H9 (cell line): ENCODE measurements around the gene CDKAL1. TPM values are rescaled to one million over a fixed set of nuclear protein-coding genes. Genes with fewer than 3 reads are reported as not detected.

ENCODE experiments used
- DNase-seq: peaks from one replicate; pipeline ENCODE4 v3.0.0-alpha.2; 2017
- H2AFZ ChIP-seq: one replicate; pipeline ENCODE4 v1.6.1; 2013; ENCODE audit warnings: mild to moderate bottlenecking, low read length, control low read depth, moderate library complexity
- H2AK5ac ChIP-seq: 2 replicates; pipeline ENCODE4 v1.6.1; 2013; ENCODE audit warnings: low read length, control low read depth, mixed read lengths; ENCODE audit not compliant: insufficient read length
- H2BK120ac ChIP-seq: one replicate; pipeline ENCODE4 v1.6.1; 2013; ENCODE audit warnings: low read depth, mild to moderate bottlenecking, low read length, control low read depth, inconsistent platforms; ENCODE audit not compliant: poor library complexity, severe bottlenecking
- H2BK12ac ChIP-seq: 2 replicates; pipeline ENCODE4 v1.6.1; 2013; ENCODE audit warnings: low read length, control low read depth, mixed read lengths, low read depth; ENCODE audit not compliant: insufficient read length
- H2BK15ac ChIP-seq: 2 replicates; pipeline ENCODE4 v1.6.1; 2013; ENCODE audit warnings: low read depth, low read length, control low read depth
- H2BK20ac ChIP-seq: one replicate; pipeline ENCODE4 v1.6.1; 2013; ENCODE audit warnings: low read depth, mild to moderate bottlenecking, low read length, control low read depth, inconsistent platforms; ENCODE audit not compliant: poor library complexity, severe bottlenecking
- H2BK5ac ChIP-seq: 2 replicates; pipeline ENCODE4 v1.6.1; 2013; ENCODE audit warnings: low read length, control low read depth, mixed read lengths; ENCODE audit not compliant: insufficient read length
- H3K14ac ChIP-seq: 2 replicates; pipeline ENCODE4 v1.6.1; 2013; ENCODE audit warnings: low read length, control low read depth; ENCODE audit not compliant: insufficient read depth
- H3K18ac ChIP-seq: 2 replicates; pipeline ENCODE4 v1.6.1; 2013; ENCODE audit warnings: low read depth, mild to moderate bottlenecking, mixed read lengths, low read length, control low read depth; ENCODE audit not compliant: insufficient read length
- H3K23ac ChIP-seq: 2 replicates; pipeline ENCODE4 v1.6.1; 2013; ENCODE audit warnings: low read length, control low read depth, mixed read lengths, low read depth; ENCODE audit not compliant: insufficient read length
- H3K23me2 ChIP-seq: 2 replicates; pipeline ENCODE4 v1.6.1; 2013; ENCODE audit warnings: low read depth, mild to moderate bottlenecking, mixed read lengths, low read length, control low read depth; ENCODE audit not compliant: insufficient read length, poor library complexity, severe bottlenecking
- H3K27ac ChIP-seq: 2 replicates; pipeline ENCODE4 v1.5.1; 2013; ENCODE audit warnings: low read length, control low read depth, mixed read lengths, low read depth; ENCODE audit not compliant: insufficient read length
- H3K27me3 ChIP-seq: 2 replicates; pipeline ENCODE4 v1.6.1; 2013; ENCODE audit warnings: low read length, control low read depth, inconsistent platforms; ENCODE audit not compliant: insufficient read depth
- H3K4ac ChIP-seq: 2 replicates; pipeline ENCODE4 v1.6.1; 2013; ENCODE audit warnings: low read depth, mild to moderate bottlenecking, control low read depth, inconsistent platforms, low read length, moderate library complexity
- H3K4me1 ChIP-seq: 2 replicates; pipeline ENCODE4 v1.6.1; 2013; ENCODE audit warnings: low read length, control low read depth, inconsistent platforms; ENCODE audit not compliant: insufficient read depth
- H3K4me2 ChIP-seq: 2 replicates; pipeline ENCODE4 v1.6.1; 2013; ENCODE audit warnings: low read length, control low read depth, mixed read lengths; ENCODE audit not compliant: insufficient read length, insufficient read depth
- H3K56ac ChIP-seq: 2 replicates; pipeline ENCODE4 v1.6.1; 2013; ENCODE audit warnings: low read depth, mild to moderate bottlenecking, mixed read lengths, low read length, control low read depth; ENCODE audit not compliant: insufficient read length
- H3K79me1 ChIP-seq: 2 replicates; pipeline ENCODE4 v1.6.1; 2013; ENCODE audit warnings: low read depth, mild to moderate bottlenecking, moderate library complexity, low read length, control low read depth, inconsistent platforms; ENCODE audit not compliant: insufficient read depth, poor library complexity, severe bottlenecking
- H3K79me2 ChIP-seq: 2 replicates; pipeline ENCODE4 v1.6.1; 2013; ENCODE audit warnings: low read length, control low read depth, inconsistent platforms; ENCODE audit not compliant: insufficient read depth
- H3K9ac ChIP-seq: 2 replicates; pipeline ENCODE4 v1.6.1; 2013; ENCODE audit warnings: low read length, control low read depth, mixed read lengths; ENCODE audit not compliant: insufficient read length; ENCODE audit errors: extremely low read depth
- H3K9me3 ChIP-seq: one replicate; pipeline ENCODE4 v1.6.1; 2013; ENCODE audit warnings: low read depth, low read length, inconsistent platforms; ENCODE audit not compliant: control insufficient read depth
- H3T11ph ChIP-seq: one replicate; pipeline ENCODE4 v1.6.1; 2013; ENCODE audit warnings: mild to moderate bottlenecking, low read length, control low read depth, inconsistent platforms
- H4K20me1 ChIP-seq: one replicate; pipeline ENCODE4 v1.6.1; 2013; ENCODE audit not compliant: control insufficient read depth, insufficient read length, insufficient read depth
- H4K5ac ChIP-seq: 2 replicates; pipeline ENCODE4 v1.6.1; 2013; ENCODE audit warnings: low read depth, mild to moderate bottlenecking, mixed read lengths, low read length, control low read depth; ENCODE audit not compliant: insufficient read length
- H4K8ac ChIP-seq: replicated peaks from 2 replicates; pipeline ENCODE4 v1.6.1; 2013; ENCODE audit warnings: low read length, control low read depth, mixed read lengths, low read depth; ENCODE audit not compliant: insufficient read length
- H4K91ac ChIP-seq: 2 replicates; pipeline ENCODE4 v1.6.1; 2013; ENCODE audit warnings: low read depth, mild to moderate bottlenecking, moderate library complexity, mixed read lengths, low read length, control low read depth; ENCODE audit not compliant: insufficient read length
- H3K27ac Mint-ChIP-seq, 3 experiments: 2 replicates in 2 of 3; 3 replicates in 1 of 3; pipeline ENCODE4 v1.8.0; 2020 to 2021; ENCODE audit warnings: mixed read lengths in 3 of 3, mild to moderate bottlenecking in 1 of 3, moderate library complexity in 1 of 3
- H3K27me3 Mint-ChIP-seq: 2 replicates; pipeline ENCODE4 v1.8.0; 2021; ENCODE audit warnings: low read depth, mild to moderate bottlenecking, moderate library complexity, mixed read lengths
- H3K36me3 Mint-ChIP-seq, 3 experiments: 2 replicates in 2 of 3; 3 replicates in 1 of 3; pipeline ENCODE4 v1.8.0; 2020 to 2021; ENCODE audit warnings: low read depth in 3 of 3, mixed read lengths in 3 of 3; ENCODE audit not compliant: insufficient read depth in 1 of 3
- H3K4me1 Mint-ChIP-seq, 2 experiments: 2 replicates each; pipeline ENCODE4 v1.8.0; 2020; ENCODE audit warnings: mixed read lengths in 2 of 2
- H3K4me3 Mint-ChIP-seq, 2 experiments: 2 replicates in 1 of 2; 3 replicates in 1 of 2; pipeline ENCODE4 v1.8.0; 2020 to 2021; ENCODE audit warnings: mild to moderate bottlenecking in 2 of 2, mixed read lengths in 2 of 2, moderate library complexity in 1 of 2
- H3K9me3 Mint-ChIP-seq, 2 experiments: 2 replicates in 1 of 2; 3 replicates in 1 of 2; pipeline ENCODE4 v1.8.0; 2020; ENCODE audit warnings: mild to moderate bottlenecking in 2 of 2, mixed read lengths in 2 of 2, moderate library complexity in 1 of 2
- WGBS: extraction: QIAGEN DNeasy Blood & Tissue Kit; methylation state at CpG from one replicate; pipeline ENCODE4 v1.1.7; 2013; ENCODE audit warnings: missing lambda C conversion rate, low lambda C conversion rate, mixed read lengths; ENCODE audit not compliant: insufficient read length; ENCODE audit errors: extremely low coverage; 5-methylcytosine and 5-hydroxymethylcytosine counted together
- total RNA-seq: library from RNA; stranded (reverse); gene quantifications from 2 replicates; pipeline ENCODE4 v1.2.1, GENCODE V29; 2021
- TF ChIP-seq, protein P1 (sequence below): fragments of 200-600 bp; sonication (generic); conservative IDR thresholded peaks from 3 replicates; pipeline ENCODE4 v1.8.0; 2021; ENCODE audit warnings: antibody characterized with exemption, mild to moderate bottlenecking

The CDKAL1 gene
- total RNA-seq, 1 experiment from 2014 or later = 23.0 TPM

GRCh38 chr6:21259660-21260059, 725.4 kb downstream of the CDKAL1 start:
- Histone ChIP-seq H3K18ac (no peak overlapping the region), H3K79me1 (no peaks in the 10 kb centered on the region), H2BK15ac (no peak overlapping the region), H3K56ac (no peak overlapping the region), H2BK5ac (no peak overlapping the region), H4K91ac (no peak overlapping the region), H2BK20ac (no peak overlapping the region), H2BK120ac (no peak overlapping the region), H3K4me1 (no peaks in the 10 kb centered on the region; the same call in 1 of the 2 replicates), H2AFZ (no peak overlapping the region), H3K27ac (no peak overlapping the region), H3K23me2 (no peaks in the 10 kb centered on the region), H4K5ac (no peak overlapping the region), H3K23ac (no peak overlapping the region), H2BK12ac (no peak overlapping the region), H3K27me3 (no peaks in the 10 kb centered on the region), H3K9ac (no peak overlapping the region), H3K4ac (no peak overlapping the region), H3T11ph (no peak overlapping the region), H3K79me2 (no peaks in the 10 kb centered on the region), H4K8ac (no peak overlapping the region), H3K14ac (no peak overlapping the region), H4K20me1 (no peaks in the 10 kb centered on the region), H3K9me3 (no peaks in the 10 kb centered on the region), H2AK5ac (no peak overlapping the region), H3K4me2 (no peak overlapping the region)
- TF ChIP-seq, protein P1, sequence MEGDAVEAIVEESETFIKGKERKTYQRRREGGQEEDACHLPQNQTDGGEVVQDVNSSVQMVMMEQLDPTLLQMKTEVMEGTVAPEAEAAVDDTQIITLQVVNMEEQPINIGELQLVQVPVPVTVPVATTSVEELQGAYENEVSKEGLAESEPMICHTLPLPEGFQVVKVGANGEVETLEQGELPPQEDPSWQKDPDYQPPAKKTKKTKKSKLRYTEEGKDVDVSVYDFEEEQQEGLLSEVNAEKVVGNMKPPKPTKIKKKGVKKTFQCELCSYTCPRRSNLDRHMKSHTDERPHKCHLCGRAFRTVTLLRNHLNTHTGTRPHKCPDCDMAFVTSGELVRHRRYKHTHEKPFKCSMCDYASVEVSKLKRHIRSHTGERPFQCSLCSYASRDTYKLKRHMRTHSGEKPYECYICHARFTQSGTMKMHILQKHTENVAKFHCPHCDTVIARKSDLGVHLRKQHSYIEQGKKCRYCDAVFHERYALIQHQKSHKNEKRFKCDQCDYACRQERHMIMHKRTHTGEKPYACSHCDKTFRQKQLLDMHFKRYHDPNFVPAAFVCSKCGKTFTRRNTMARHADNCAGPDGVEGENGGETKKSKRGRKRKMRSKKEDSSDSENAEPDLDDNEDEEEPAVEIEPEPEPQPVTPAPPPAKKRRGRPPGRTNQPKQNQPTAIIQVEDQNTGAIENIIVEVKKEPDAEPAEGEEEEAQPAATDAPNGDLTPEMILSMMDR = no peak
- H3K27me3 Mint-ChIP-seq = no peaks in the 10 kb centered on the region
- H3K4me3 Mint-ChIP-seq = no peak overlapping the region
- no peak overlapping the region; a peak in 1 of 7 replicates for H3K27ac Mint-ChIP-seq
- no CpG with 5 or more reads among the region's 2 CpGs for WGBS
- DNase-seq = no peak
- peaks cover 0 to under 1% of the 10 kb centered on the region in 2 experiments; a peak in 2 of 5 replicates for H3K9me3 Mint-ChIP-seq
- H3K36me3 Mint-ChIP-seq = peaks cover 0 to 1% (median 0%) of the 10 kb centered on the region in 3 experiments; a peak in 2 of 7 replicates
- peaks cover 15 to 21% of the 10 kb centered on the region in 2 experiments for H3K4me1 Mint-ChIP-seq
